Upper lobe of left lung (tissue), 6 donors: Measurements from ENCODE around the gene RIIAD1. TPM values are rescaled to one million over a fixed set of nuclear protein-coding genes. Genes with fewer than 3 reads are reported as not detected.
A peak's percentile ranks its signal among the peaks of the same experiment; 100 is the strongest.

ENCODE experiments used
- ATAC-seq, 2 donors: fragments of 200-7000 bp; cut with Tn5 transposase; one replicate each; pipeline ENCODE4 v1.9.1; 2022; ENCODE audit warnings: mild to moderate bottlenecking in 2 of 2, moderate library complexity in 2 of 2; ENCODE audit not compliant: low FRiP score in 2 of 2
- DNase-seq, 2 donors: peaks; one replicate each; pipeline ENCODE4 v3.0.0-alpha.2; 2019 to 2020
- H3K27ac ChIP-seq, 4 donors: fragments of 200-600 bp; sonication (generic); one replicate each; pipeline ENCODE4 v1.5.1; 2016 to 2019
- H3K27me3 ChIP-seq, 4 donors: fragments of 200-600 bp; sonication (generic); one replicate each; pipeline ENCODE4 v1.5.1; 2017 to 2019
- H3K36me3 ChIP-seq, 4 donors: fragments of 200-600 bp; sonication (generic); one replicate each; pipeline ENCODE4 v1.5.1; 2016 to 2019
- H3K4me1 ChIP-seq, 4 donors: fragments of 200-600 bp; sonication (generic); one replicate each; pipeline ENCODE4 v1.5.1; 2018 to 2019
- H3K4me3 ChIP-seq, 4 donors: fragments of 200-600 bp; sonication (generic); one replicate each; pipeline ENCODE4 v1.5.1; 2017 to 2019; ENCODE audit warnings: mild to moderate bottlenecking in 2 of 4, moderate library complexity in 1 of 4
- H3K9me3 ChIP-seq, 4 donors: fragments of 200-600 bp; sonication (generic); one replicate each; pipeline ENCODE4 v1.5.1; 2018 to 2019
- EP300 ChIP-seq, 4 donors: sonication (generic); formaldehyde crosslinking; IDR thresholded peaks; one replicate each; pipeline ENCODE4 v1.5.1; 2017; ENCODE audit warnings: antibody characterized with exemption in 4 of 4, control low read depth in 2 of 4
- POLR2A ChIP-seq, 4 donors: fragments of 450-650 bp; IDR thresholded peaks; one replicate each; pipeline ENCODE4 v1.5.1; 2016 to 2017; ENCODE audit warnings: antibody characterized with exemption in 4 of 4, mild to moderate bottlenecking in 2 of 4
- POLR2AphosphoS5 ChIP-seq, 2 donors: sonication (generic); formaldehyde crosslinking; IDR thresholded peaks; one replicate each; pipeline ENCODE4 v1.5.1; 2017; ENCODE audit warnings: antibody characterized with exemption in 2 of 2
- WGBS, 2 donors: methylation state at CpG; one replicate each; pipeline ENCODE4 v1.1.5; 2017 to 2018; 5-methylcytosine and 5-hydroxymethylcytosine counted together
- total RNA-seq, 6 donors: library from RNA; depleted of rRNA in 4 of 6; stranded (reverse); fragments of >200 nt in 4 of 6; gene quantifications; one replicate each; pipeline versions ENCODE4 v1.1.0 to v1.2.1, GENCODE V29; 2016 to 2021
- TF ChIP-seq, protein P1 (sequence below), 6 experiments: fragments of 450-650 bp in 4 of 6; fragments of 200-600 bp in 2 of 6; sonication (generic) in 2 of 6; IDR thresholded peaks; one replicate each; pipeline ENCODE4 v1.5.1; 2016 to 2019; ENCODE audit warnings: antibody characterized with exemption in 6 of 6
- donor health status: DM: no; HTN: no; CAD: no; lungs with moderate emphysema.
- donor health status: DM: no; HTN: yes; CAD: no; lungs with severe emphysema.

RIIAD1 gene
- total RNA-seq, 6 donors from 2014 or later = 2.5 to 20.7 (median 6.3) TPM; not detected in 2

GRCh38 chr1:151739590-151740355, 18.5 kb downstream of the RIIAD1 start:
- Histone ChIP-seq H3K4me3 (no peak overlapping the region), H3K36me3 (no peaks in the 10 kb centered on the region), H3K27ac (no peak overlapping the region), H3K9me3 (peaks cover 0 to 11% (median 0%) of the 10 kb centered on the region in 4 donors), H3K27me3 (no peaks in the 10 kb centered on the region), H3K4me1 (no peaks in the 10 kb centered on the region)
- DNase-seq (peak in 1 of 2 donors; percentile 37), ATAC-seq (no peak)
- WGBS, 2 donors = 40 to 72% methylated on average over 3 of the region's 3 CpGs
- TF ChIP-seq POLR2AphosphoS5 (IDR thresholded peaks at IDR 0.05) (no peak), POLR2A (IDR thresholded peaks at IDR 0.05) (no peak), EP300 (IDR thresholded peaks at IDR 0.05) (no peak)
- TF ChIP-seq, protein P1, sequence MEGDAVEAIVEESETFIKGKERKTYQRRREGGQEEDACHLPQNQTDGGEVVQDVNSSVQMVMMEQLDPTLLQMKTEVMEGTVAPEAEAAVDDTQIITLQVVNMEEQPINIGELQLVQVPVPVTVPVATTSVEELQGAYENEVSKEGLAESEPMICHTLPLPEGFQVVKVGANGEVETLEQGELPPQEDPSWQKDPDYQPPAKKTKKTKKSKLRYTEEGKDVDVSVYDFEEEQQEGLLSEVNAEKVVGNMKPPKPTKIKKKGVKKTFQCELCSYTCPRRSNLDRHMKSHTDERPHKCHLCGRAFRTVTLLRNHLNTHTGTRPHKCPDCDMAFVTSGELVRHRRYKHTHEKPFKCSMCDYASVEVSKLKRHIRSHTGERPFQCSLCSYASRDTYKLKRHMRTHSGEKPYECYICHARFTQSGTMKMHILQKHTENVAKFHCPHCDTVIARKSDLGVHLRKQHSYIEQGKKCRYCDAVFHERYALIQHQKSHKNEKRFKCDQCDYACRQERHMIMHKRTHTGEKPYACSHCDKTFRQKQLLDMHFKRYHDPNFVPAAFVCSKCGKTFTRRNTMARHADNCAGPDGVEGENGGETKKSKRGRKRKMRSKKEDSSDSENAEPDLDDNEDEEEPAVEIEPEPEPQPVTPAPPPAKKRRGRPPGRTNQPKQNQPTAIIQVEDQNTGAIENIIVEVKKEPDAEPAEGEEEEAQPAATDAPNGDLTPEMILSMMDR (IDR thresholded peaks at IDR 0.05) = no peak

DNA sequence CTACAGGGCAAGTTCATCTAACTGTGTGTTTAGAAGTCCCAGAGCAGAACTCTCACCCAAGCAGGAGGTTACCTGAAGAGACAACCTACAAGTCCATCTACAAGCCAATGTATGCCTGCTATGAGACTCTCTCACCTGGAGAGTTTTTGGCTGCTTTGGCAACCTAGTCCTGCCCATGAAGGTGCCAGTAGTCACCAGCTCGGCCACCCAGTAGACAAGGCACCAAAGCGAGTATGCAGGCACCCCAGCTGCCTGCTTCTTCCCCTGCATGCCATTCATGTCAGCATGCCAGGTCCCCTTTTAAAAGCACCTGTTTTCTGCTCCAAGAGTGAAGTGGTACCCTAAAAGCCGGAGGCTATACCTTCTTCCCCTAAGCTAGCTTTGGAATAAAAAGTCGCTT, 20.2 kb downstream of the RIIAD1 start:
- ATAC-seq (no peak), DNase-seq (no peak)
- TF ChIP-seq, protein P1 (IDR thresholded peaks at IDR 0.05) = no peak
- TF ChIP-seq POLR2AphosphoS5 (IDR thresholded peaks at IDR 0.05) (no peak), EP300 (IDR thresholded peaks at IDR 0.05) (no peak), POLR2A (IDR thresholded peaks at IDR 0.05) (no peak)
- H3K9me3 ChIP-seq = peaks cover 0 to 11% (median 0%) of the 10 kb centered on the region in 4 donors
- no peaks in the 10 kb centered on the region for H3K36me3 ChIP-seq
- no peak overlapping the region for H3K27ac ChIP-seq
- H3K4me1 ChIP-seq = no peaks in the 10 kb centered on the region
- 85 to 89% methylated on average over 4 of the region's 4 CpGs for WGBS, 2 donors
- no peak overlapping the region for H3K4me3 ChIP-seq
- H3K27me3 ChIP-seq = no peaks in the 10 kb centered on the region

DNA sequence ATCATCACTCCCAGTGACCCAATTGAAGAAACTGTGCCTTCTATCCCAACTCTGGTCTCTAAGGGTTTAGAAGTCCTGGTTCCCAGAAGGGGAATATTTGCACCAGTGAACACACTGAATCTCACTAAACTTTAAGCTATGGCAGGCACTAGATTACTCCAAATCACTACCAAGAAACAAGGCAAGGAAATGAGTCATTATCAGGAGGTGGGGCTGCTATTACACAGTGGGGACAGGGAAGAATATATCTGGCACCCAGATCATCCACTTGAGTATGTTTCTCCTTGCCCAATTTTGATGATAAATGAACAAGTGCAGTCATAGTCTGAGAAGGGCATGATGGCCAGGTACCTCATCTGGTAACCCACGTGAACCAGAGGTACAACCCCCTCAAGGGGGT, 35.0 kb downstream of the RIIAD1 start:
- H3K27me3 ChIP-seq = no peaks in the 10 kb centered on the region
- H3K4me1 ChIP-seq = no peaks in the 10 kb centered on the region
- H3K4me3 ChIP-seq = no peak overlapping the region
- WGBS, 2 donors = 57 to 88% methylated on average over 1 of the region's 1 CpG
- DNase-seq (no peak), ATAC-seq (no peak)
- H3K36me3 ChIP-seq = peaks cover 0 to 41% (median 25%) of the 10 kb centered on the region in 4 donors
- H3K9me3 ChIP-seq = no peaks in the 10 kb centered on the region
- no peak for TF ChIP-seq EP300 (IDR thresholded peaks at IDR 0.05)
- TF ChIP-seq POLR2AphosphoS5 (IDR thresholded peaks at IDR 0.05) = no peak
- TF ChIP-seq POLR2A (IDR thresholded peaks at IDR 0.05) = no peak
- TF ChIP-seq, protein P1 (IDR thresholded peaks at IDR 0.05) = no peak
- H3K27ac ChIP-seq = no peak overlapping the region

DNA sequence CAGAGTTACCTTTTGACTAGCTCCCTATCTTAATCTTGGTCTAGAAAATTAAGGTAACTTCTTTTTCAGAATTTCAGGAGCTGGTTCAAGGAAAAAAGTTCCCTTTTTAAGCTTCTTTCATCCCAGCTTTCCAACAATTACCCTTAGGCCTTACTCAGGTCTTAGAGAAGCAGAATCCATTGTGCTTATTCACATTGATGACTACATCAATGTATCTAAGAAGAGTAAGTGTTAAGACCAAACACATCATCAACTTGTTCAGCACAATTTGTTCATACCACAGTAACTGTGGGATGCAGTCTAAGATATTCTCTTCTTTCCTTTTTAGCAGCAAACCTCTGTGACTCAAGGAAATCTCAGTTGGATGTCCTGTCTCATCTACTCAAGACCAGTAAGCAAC, 37.9 kb downstream of the RIIAD1 start:
- DNase-seq (no peak), ATAC-seq (no peak)
- H3K36me3 ChIP-seq = peaks cover 0 to 50% (median 33%) of the 10 kb centered on the region in 4 donors
- H3K4me1 ChIP-seq = peaks cover 0 to 15% (median 9%) of the 10 kb centered on the region in 4 donors
- H3K4me3 ChIP-seq = no peak overlapping the region
- H3K9me3 ChIP-seq = no peaks in the 10 kb centered on the region
- no peak for TF ChIP-seq POLR2AphosphoS5 (IDR thresholded peaks at IDR 0.05)
- TF ChIP-seq POLR2A (IDR thresholded peaks at IDR 0.05) = no peak
- no peak for TF ChIP-seq EP300 (IDR thresholded peaks at IDR 0.05)
- TF ChIP-seq, protein P1 (IDR thresholded peaks at IDR 0.05) = no peak
- H3K27me3 ChIP-seq = no peaks in the 10 kb centered on the region
- no peak overlapping the region for H3K27ac ChIP-seq
